ENCODE measurements around the gene FAM171A1.

FAM171A1 gene

GRCh38 chr10:15374156-15374555, 3.1 kb upstream of the FAM171A1 start:
- DNase-seq (ENCODE audit: low read depth, low spot score), result no peak

DNA sequence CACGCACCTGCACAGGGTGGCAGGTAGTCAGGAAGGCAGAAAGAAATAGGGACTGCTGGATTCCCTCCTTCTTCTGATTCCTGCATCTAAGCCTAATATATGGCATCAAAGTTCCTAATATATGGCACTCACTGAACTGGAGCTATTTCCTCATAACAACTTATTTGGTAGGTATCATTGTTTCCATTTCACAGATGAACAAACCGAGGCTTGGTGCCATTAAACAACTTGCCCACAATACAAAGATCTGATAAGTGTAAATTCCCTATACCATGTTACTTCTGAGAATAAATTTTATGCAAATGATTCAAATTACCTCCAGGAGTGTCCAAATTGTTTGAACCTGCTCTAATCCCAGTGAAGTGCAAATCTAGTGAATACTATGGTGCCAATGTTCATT, 2.1 kb upstream of the FAM171A1 start:
- DNase-seq (ENCODE audit: low read depth, low spot score), result no peak

DNA sequence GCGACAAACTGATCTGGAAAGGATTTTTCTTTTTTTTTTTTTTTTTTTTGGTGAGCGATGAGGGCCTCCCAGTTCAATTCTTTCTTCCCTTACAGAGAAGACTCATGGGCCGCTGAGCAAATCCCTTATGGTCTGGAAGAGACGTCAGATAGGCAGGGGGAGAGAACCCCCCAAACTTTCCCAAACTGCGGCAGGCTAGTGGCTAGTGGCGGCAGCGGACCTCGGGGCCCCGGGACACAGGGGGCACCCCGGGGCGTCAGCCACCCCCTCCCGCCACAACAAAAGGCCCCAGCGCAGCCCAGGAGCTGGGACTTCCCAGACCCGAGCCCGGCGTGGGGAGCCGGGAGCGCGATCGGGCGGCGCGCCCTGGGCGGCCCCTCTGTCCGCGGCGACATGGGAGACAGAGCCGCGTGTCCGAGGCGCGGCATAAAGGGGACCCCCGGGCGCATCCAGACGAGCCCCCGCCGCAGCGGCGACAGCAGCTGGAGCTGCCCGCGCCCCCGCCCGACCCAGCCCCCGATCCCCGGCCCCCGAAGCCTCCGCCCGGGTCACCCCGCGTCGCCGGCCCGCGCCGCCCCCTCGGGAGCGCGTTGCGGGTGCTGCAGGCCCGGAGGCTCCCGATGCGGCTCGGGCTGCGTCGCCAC, 755 bp downstream of the FAM171A1 start:
- DNase-seq (ENCODE audit: low read depth, low spot score), result peak; percentile 46

GRCh38 chr10:15369256-15370211, 1.6 kb downstream of the FAM171A1 start:
- peak; percentile 61 for DNase-seq (ENCODE audit: low read depth, low spot score)

- no peak for DNase-seq (ENCODE audit: low read depth, low spot score)
Observed at GRCh38 chr10:15368101-15368855, 2.8 kb downstream of the FAM171A1 start.

DNA sequence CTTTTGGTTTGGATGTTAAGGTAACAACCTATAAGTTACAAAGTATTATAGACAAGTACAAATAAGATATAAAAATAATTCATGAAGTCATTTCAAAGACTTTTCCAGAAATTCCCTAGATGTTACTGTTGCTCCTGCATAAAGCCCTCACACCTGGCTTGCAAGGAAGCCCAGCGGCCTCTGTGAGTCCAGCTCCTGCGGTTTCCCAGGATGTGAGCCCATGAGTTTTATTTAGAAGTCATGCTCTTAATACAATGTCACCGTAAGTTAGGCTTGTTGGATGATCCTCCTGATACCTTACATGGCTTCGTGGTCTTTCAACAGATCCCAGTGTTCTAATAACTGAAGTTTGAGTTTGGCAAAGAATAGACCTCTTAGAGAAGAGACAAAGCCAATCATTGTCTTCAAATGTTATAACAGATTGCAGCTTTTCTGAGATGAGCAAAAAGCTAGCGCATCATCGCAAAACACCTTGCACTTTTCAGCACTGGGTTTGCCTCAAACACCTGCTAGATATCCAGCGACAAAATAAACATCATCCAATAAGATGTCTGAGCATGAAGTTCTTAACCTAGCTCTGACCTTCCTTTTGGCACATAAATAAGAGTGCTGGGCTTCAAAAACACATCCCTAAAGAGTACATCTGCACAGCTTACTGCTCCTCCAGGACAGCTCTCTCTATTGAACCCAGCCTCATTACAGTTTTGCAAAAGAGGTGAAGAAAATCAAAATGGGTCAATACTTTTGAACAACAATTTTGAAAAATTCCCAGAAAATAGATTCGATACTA, 3.6 kb downstream of the FAM171A1 start:
- no peak for DNase-seq (ENCODE audit: low read depth, low spot score)

- DNase-seq (ENCODE audit: low read depth, low spot score), result no peak
Observed at GRCh38 chr10:15365692-15366091, 5.4 kb downstream of the FAM171A1 start.

GRCh38 chr10:15364001-15364400, 7.1 kb downstream of the FAM171A1 start:
- DNase-seq (ENCODE audit: low read depth, low spot score), result no peak

- DNase-seq (ENCODE audit: low read depth, low spot score), result peak; percentile 72
Observed at GRCh38 chr10:15363031-15363430, 8.1 kb downstream of the FAM171A1 start.

- DNase-seq (ENCODE audit: low read depth, low spot score), result no peak
Observed at GRCh38 chr10:15361131-15361530, 10.0 kb downstream of the FAM171A1 start.

DNA sequence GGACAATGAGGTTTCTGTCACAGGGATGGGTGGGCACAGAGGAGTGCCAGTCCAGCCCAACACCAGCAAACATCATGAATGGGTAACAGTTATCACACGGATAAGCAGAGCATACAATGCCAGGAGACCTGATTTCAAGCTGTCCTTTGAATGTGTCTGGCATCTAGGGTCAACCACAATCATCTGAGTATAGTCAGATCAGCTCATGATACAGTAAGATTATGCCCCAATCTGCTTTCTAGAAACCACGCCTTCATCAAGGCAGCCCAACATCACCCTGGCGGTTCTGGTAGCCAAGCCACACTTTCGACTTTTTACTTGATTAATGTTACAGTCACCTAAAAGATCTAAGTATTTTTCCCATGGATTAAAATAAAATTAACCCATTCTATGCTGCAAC, 10.5 kb downstream of the FAM171A1 start:
- no peak for DNase-seq (ENCODE audit: low read depth, low spot score)

DNA sequence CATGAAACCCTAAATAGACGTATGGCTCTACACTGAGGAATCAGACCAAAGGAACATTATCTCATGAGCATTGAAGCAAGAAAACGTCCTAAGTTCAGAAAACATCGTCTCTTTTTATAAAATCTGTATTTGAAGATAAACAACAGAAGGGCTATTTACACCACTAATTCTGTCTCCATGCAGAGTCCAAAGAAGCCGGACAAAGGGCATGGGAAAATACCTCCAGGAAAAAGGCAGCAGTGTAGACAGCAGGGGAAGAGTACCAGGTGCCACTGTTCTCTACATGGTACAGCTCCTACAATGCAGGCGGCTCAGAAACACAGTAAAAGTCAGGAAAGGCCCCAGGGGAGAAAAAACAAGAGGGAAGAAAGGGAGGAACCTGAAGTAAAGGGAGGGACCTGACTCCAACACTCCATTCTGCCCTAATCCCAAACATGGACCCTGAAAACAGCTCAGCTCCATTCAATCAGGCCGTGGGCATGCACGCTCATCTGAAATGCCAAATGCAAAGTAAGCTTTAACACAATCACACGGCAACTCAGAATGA, 17.5 kb downstream of the FAM171A1 start:
- no peak for DNase-seq (ENCODE audit: low read depth, low spot score)

DNA sequence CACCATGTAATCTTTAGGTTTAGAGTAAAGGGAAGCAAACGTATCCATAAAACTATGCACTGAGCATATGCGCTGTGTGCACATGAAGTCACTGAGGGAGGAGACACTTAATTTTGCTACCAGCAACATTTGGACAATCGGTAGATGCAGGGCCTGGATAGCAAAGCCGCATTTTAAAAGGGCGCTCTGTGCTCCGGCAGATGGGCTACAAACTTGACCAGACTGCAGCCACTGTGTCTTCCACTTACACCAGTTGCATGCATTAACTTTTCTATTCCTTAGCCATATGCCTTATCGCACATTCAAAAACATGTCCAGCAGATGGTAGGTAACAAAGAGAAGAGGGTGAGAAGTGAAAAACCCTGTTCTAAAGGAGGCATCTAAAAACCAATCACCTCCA, 18.3 kb downstream of the FAM171A1 start:
- no peak for DNase-seq (ENCODE audit: low read depth, low spot score)

GRCh38 chr10:15352201-15352600, 18.9 kb downstream of the FAM171A1 start:
- no peak for DNase-seq (ENCODE audit: low read depth, low spot score)

GRCh38 chr10:15351099-15351820, 19.8 kb downstream of the FAM171A1 start:
- no peak for DNase-seq (ENCODE audit: low read depth, low spot score)

- no peak for DNase-seq (ENCODE audit: low read depth, low spot score)
Observed at GRCh38 chr10:15349112-15349511, 22.0 kb downstream of the FAM171A1 start.

GRCh38 chr10:15348579-15348978, 22.5 kb downstream of the FAM171A1 start:
- DNase-seq (ENCODE audit: low read depth, low spot score), result no peak

GRCh38 chr10:15347150-15347549, 23.9 kb downstream of the FAM171A1 start:
- no peak for DNase-seq (ENCODE audit: low read depth, low spot score)

DNA sequence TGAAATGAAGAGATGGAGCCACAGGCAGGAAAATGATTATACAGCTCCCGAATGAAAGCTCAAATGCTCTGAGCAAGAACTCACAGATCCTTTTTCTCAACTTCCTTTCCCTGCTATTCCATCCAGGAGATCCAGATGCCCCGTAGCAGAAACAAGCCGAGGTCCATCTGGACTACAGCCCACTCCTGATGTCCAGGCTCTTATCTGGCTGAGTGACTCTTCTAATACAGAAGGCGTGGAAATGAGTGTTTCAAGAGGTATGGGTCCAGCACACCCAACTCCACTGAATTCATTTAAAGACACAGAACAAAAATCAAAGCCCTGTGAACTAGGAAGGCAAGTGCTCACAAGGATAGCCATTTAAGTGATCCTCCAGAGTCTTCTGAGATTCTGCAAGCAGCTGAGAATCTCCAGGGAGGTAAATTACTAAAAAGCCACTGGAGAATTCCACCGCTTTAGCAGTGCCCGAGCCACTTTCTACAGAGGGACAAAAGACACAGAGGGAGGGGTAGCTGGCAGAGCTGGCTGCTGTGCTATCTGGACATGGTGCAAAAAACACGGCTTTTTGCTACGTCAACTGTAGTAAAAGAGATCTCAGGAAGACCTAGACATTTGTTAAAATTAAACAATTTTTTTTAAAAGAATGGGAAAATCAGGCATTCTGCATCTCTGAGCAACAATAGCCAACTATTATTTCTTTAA, 24.5 kb downstream of the FAM171A1 start:
- DNase-seq (ENCODE audit: low read depth, low spot score), result no peak

DNA sequence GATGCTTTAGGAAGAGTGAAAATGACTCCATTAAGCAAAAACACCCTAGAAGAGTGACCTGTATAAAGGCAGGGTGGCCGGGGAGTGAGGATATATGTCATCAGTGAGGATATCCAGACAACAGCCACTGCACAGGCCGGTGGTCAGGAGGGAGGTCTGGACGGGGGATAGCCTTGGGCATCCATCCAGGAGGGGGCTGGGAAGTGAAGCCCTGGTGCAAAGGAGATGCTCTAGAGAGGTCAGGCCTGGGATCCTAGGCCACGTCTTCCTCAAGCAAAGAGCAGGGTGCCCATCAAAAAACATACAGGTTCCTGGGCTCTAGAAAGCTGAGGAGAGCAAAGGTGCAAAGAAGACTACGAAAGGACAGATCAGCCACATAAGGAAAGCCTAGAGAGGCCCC, 25.6 kb downstream of the FAM171A1 start:
- peak; percentile 64 for DNase-seq (ENCODE audit: low read depth, low spot score)

All from ELF-1 (cell line).